NK-92 treated with Interleukin-12 subunit alpha and Interleukin-12 subunit beta, amount 100 ng/mL, for 24 hours (cell line): ENCODE results near the gene C2orf76.

Experiments used
- DNase-seq: peaks from one replicate; lab custom pipeline; 2025; lab: John Stamatoyannopoulos, UW

Gene C2orf76

GRCh38 chr2:119337749-119338148 lies 28.9 kb downstream of the C2orf76 start:
- DNase-seq = no peak

- no peak for DNase-seq
These were observed 32.8 kb downstream of the C2orf76 start for GRCh38 chr2:119333833-119334232.

- no peak for DNase-seq
These were observed 33.3 kb downstream of the C2orf76 start for GRCh38 chr2:119333360-119333759.

GRCh38 chr2:119332953-119333352 lies 33.7 kb downstream of the C2orf76 start:
- DNase-seq = no peak

- DNase-seq = no peak
These were observed 39.2 kb downstream of the C2orf76 start for GRCh38 chr2:119327431-119327830.

GRCh38 chr2:119326938-119327337 lies 39.7 kb downstream of the C2orf76 start:
- no peak for DNase-seq

GRCh38 chr2:119324685-119325270 lies 41.9 kb downstream of the C2orf76 start:
- no peak for DNase-seq

- DNase-seq = no peak
These were observed 43.2 kb downstream of the C2orf76 start for GRCh38 chr2:119323459-119323858.

GRCh38 chr2:119319593-119319992 lies 47.0 kb downstream of the C2orf76 start:
- no peak for DNase-seq

- DNase-seq = no peak
These were observed 49.1 kb downstream of the C2orf76 start for GRCh38 chr2:119317554-119317953.

- DNase-seq = no peak
These were observed 50.6 kb downstream of the C2orf76 start for GRCh38 chr2:119316066-119316465.

GRCh38 chr2:119315241-119315925 lies 51.3 kb downstream of the C2orf76 start:
- DNase-seq = no peak

- no peak for DNase-seq
These were observed 54.8 kb downstream of the C2orf76 start for GRCh38 chr2:119311831-119312230.

- no peak for DNase-seq
These were observed 55.3 kb downstream of the C2orf76 start for GRCh38 chr2:119311371-119311770.

- DNase-seq = no peak
These were observed 57.8 kb downstream of the C2orf76 start for GRCh38 chr2:119308793-119309330.

- DNase-seq = no peak
These were observed 59.1 kb downstream of the C2orf76 start for GRCh38 chr2:119307419-119308140.

GRCh38 chr2:119306196-119306590 lies 60.4 kb downstream of the C2orf76 start:
- no peak for DNase-seq

GRCh38 chr2:119305497-119306195 lies 61.0 kb downstream of the C2orf76 start:
- no peak for DNase-seq

- no peak for DNase-seq
These were observed 61.8 kb downstream of the C2orf76 start for GRCh38 chr2:119304847-119305246.

GRCh38 chr2:119301413-119301812 lies 65.2 kb downstream of the C2orf76 start:
- no peak for DNase-seq

GRCh38 chr2:119295688-119296375 lies 70.8 kb downstream of the C2orf76 start:
- DNase-seq = no peak

- DNase-seq = no peak
These were observed 72.0 kb downstream of the C2orf76 start for GRCh38 chr2:119294671-119295070.
